Mucosa of rectum (tissue), 2 donors: ENCODE results near the gene CD28.
A peak's percentile ranks its signal among the peaks of the same experiment; 100 is the strongest.
"Not testable (repeated sequence)": the region's sequence is repeated elsewhere in the genome, so short reads cannot be mapped to it uniquely, and the experiment has no call there.

Experiments used
- H3K27ac ChIP-seq, 2 donors: one replicate each; pipeline ENCODE4 v1.7.0; 2013; ENCODE audit warnings: inconsistent platforms in 2 of 2, low read depth in 2 of 2, low read length in 2 of 2
- H3K27me3 ChIP-seq, 2 donors: one replicate each; pipeline ENCODE4 v1.7.0; 2013; ENCODE audit warnings: low read length in 2 of 2; ENCODE audit not compliant: control insufficient read depth in 2 of 2, insufficient read depth in 2 of 2
- H3K36me3 ChIP-seq, 2 donors: one replicate each; pipeline ENCODE4 v1.7.0; 2013; ENCODE audit warnings: low read length in 2 of 2; ENCODE audit not compliant: control insufficient read depth in 2 of 2, insufficient read depth in 2 of 2
- H3K4me1 ChIP-seq, 2 donors: one replicate each; pipeline ENCODE4 v1.7.0; 2013; ENCODE audit warnings: low read length in 2 of 2, mild to moderate bottlenecking in 1 of 2; ENCODE audit not compliant: control insufficient read depth in 2 of 2, insufficient read depth in 2 of 2
- H3K4me3 ChIP-seq, 2 donors: one replicate each; pipeline ENCODE4 v1.7.0; 2013; ENCODE audit warnings: low read length in 2 of 2
- H3K9ac ChIP-seq, 2 donors: one replicate each; pipeline ENCODE4 v1.7.0; 2013; ENCODE audit warnings: low read length in 2 of 2, low read depth in 1 of 2, mild to moderate bottlenecking in 1 of 2
- H3K9me3 ChIP-seq, 2 donors: one replicate each; pipeline ENCODE4 v1.7.0; 2013; ENCODE audit warnings: low read length in 2 of 2; ENCODE audit not compliant: control insufficient read depth in 2 of 2
- donor health status: healthy.
- donor health status: Normal muscosa, but diverticular disease.

CD28 gene

DNA sequence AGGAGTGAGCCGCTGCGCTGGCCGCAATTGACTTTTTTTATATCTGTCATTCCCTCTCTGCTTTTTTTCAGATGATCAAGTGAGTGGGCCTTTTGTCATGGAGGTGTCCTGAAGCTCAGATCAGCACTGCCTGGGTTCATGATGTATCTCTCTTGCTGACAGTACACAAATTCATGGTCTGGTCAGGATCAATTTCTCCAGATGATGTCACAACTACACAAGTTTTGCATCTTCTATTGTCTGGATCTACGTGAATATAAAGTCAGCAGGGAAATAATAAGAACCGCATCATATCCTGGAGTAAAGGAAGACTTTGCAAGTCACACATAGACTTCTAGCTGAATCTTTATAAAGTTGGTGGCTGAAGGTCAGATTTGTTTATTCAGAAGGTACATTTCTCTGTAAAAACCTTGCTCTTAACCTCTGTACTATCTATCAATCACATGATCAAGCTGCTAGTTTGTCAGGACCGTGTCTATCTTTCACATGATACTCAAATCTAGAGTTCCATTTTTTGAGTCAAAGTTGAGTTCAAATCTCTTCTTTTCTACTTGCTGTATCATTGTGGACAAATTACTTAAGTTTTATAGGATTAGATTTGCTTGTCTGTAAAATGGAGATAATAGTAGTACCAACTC is 13.1 kb upstream of the CD28 start:
- no peaks in the 10 kb centered on the region for H3K9me3 ChIP-seq

DNA sequence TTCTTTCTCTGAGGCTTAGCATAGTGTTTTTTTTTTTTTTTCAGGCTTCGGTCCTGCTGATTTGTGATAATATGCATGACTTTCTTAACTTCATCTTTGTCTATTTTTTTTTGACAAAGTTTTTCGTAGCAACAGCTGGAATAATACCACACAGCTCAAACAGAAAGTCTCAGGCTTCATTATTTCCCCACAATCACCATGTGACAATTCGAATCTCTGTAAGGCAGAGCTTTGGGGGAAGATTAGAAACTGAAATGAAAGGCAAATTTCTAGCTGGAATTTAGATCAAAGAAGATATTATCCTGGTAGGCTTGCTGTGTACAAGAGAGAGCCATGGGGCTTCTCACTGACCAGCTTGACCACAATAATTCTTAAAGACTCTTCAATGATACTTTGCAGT is 12.2 kb upstream of the CD28 start:
- Histone ChIP-seq H3K4me1 (peaks cover 0 to 3% of the 10 kb centered on the region in 2 donors), H3K27ac (no peak overlapping the region), H3K9me3 (no peaks in the 10 kb centered on the region), H3K27me3 (no peaks in the 10 kb centered on the region), H3K9ac (no peak overlapping the region), H3K36me3 (no peaks in the 10 kb centered on the region), H3K4me3 (no peak overlapping the region)

More for the DNA sequence above, 13.1 kb upstream of the CD28 start:
- Histone ChIP-seq H3K36me3 (no peaks in the 10 kb centered on the region), H3K4me3 (no peak overlapping the region), H3K27me3 (no peaks in the 10 kb centered on the region), H3K27ac (no peak overlapping the region), H3K9ac (no peak overlapping the region), H3K4me1 (peaks cover 0 to 3% of the 10 kb centered on the region in 2 donors)

GRCh38 chr2:203697190-203697589 is 9.2 kb upstream of the CD28 start:
- Histone ChIP-seq H3K4me1 (no peaks in the 10 kb centered on the region), H3K27ac (no peak overlapping the region), H3K9ac (no peak overlapping the region), H3K4me3 (no peak overlapping the region), H3K27me3 (no peaks in the 10 kb centered on the region), H3K9me3 (no peaks in the 10 kb centered on the region), H3K36me3 (no peaks in the 10 kb centered on the region)

DNA sequence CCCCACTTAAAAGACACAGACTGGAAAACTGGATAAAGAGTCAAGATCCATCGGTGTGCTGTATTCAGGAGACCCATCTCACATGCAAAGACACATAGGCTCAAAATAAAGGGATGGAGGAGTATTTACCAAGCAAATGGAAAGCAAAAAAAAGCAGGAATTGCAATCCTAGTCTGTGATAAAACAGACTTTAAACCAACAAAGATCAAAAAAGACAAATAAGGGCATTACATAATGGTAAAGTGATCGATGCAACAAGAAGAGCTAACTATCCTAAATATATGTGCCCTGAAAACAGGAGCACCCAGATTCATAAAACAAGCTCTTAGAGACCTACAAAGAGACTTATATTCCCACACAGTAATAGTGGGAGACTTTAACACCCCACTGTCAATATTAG is 8.7 kb upstream of the CD28 start:
- not testable (repeated sequence) for H3K27ac ChIP-seq, H3K27me3 ChIP-seq, H3K4me3 ChIP-seq, H3K9me3 ChIP-seq, H3K36me3 ChIP-seq, H3K4me1 ChIP-seq, H3K9ac ChIP-seq

DNA sequence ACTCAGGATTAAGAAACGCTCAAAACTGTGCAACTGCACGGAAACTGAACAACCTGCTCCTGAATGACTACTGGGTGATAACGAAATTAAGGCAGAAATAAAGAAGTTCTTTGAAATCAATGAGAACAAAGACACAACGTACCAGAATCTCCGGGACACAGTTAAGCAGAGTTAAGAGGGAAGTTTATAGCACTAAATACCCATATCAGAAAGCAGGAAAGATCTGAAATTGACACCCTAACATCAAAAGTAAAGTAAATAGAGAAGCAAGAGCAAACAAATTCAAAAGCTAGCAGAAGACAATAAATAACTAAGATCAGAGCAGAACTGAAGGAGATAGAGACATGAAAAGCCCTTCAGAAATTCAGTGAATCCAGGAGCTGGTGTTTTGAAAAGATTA is 8.0 kb upstream of the CD28 start:
- H3K36me3 ChIP-seq, H3K9ac ChIP-seq, H3K4me1 ChIP-seq, H3K4me3 ChIP-seq, H3K27me3 ChIP-seq, H3K9me3 ChIP-seq, H3K27ac ChIP-seq: not testable (repeated sequence)

- Histone ChIP-seq H3K27ac (no peak overlapping the region), H3K4me3 (no peak overlapping the region), H3K9me3 (no peaks in the 10 kb centered on the region), H3K36me3 (no peaks in the 10 kb centered on the region), H3K27me3 (no peaks in the 10 kb centered on the region), H3K4me1 (no peaks in the 10 kb centered on the region), H3K9ac (no peak overlapping the region)
These were observed 2.0 kb upstream of the CD28 start for GRCh38 chr2:203704430-203704829.

GRCh38 chr2:203705178-203705577 is 1.3 kb upstream of the CD28 start:
- Histone ChIP-seq H3K36me3 (no peaks in the 10 kb centered on the region), H3K4me1 (no peaks in the 10 kb centered on the region), H3K27ac (peak overlapping the region in 1 of 2 donors; percentile 38), H3K4me3 (no peak overlapping the region), H3K27me3 (no peaks in the 10 kb centered on the region), H3K9ac (no peak overlapping the region), H3K9me3 (no peaks in the 10 kb centered on the region)

GRCh38 chr2:203707530-203707929 is 1.1 kb downstream of the CD28 start:
- Histone ChIP-seq H3K4me3 (peak overlapping the region in 1 of 2 donors; percentile 51), H3K9ac (no peak overlapping the region), H3K27me3 (no peaks in the 10 kb centered on the region), H3K36me3 (no peaks in the 10 kb centered on the region), H3K27ac (no peak overlapping the region), H3K9me3 (no peaks in the 10 kb centered on the region), H3K4me1 (no peaks in the 10 kb centered on the region)

DNA sequence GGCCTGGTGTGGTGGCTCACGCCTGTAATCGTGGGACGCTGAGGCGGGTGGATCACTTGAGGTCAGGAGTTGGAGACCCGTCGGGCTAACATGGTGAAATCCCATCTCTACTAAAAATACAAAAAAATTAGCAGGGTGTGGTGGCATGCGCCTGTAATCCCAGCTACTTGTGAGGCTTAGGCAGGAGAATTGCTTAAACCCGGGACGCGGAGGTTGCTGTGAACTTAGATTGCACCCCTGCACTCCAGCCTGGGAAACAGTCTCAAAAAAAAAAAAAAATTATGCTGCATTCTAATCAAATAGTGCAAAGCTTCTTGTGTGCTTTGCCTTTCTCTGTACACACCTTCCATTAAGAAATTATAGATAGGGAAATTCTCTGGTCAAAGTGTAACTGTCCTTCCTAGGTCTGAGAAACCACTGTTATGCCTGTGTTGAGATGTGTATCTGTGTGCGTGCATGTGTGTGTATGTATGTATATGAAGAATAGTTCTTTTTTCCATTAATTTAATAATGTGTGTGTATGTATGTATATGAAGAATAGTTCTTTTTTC is 2.5 kb downstream of the CD28 start:
- no peak overlapping the region for H3K9ac ChIP-seq
- H3K36me3 ChIP-seq: no peaks in the 10 kb centered on the region
- no peaks in the 10 kb centered on the region for H3K9me3 ChIP-seq
- H3K27me3 ChIP-seq: no peaks in the 10 kb centered on the region
- peak overlapping the region in 1 of 2 donors; percentile 51 for H3K4me3 ChIP-seq
- H3K27ac ChIP-seq: peak overlapping the region in 1 of 2 donors; percentile 43
- no peaks in the 10 kb centered on the region for H3K4me1 ChIP-seq

DNA sequence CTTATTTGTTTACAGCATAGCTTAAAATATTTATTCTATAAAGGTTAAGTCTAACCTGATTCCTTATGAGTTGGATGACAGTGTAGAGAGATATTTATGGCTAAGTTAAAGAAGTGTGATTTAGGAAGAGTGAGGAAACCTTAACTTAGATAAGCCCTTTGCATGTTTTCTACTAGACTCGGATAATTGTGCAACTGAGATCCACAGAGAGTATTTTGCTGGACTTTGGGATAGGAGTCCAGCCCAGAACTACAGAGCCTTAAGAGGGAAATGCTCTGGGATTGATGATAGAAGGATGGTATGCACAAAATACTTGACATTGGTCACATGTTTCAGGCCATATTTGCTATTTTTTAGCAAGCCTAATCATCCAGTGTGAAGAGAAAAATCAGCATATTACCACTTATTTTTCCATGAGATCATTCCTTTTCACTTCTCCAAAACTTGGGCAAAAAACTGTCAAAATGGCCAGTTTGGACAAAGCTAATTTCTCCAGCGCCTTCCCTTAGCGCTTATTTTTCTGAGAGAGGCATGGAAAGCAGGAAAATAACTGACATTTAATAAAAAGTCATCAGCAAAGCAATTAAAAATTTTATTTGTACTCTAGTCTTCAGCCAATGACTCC is 3.1 kb downstream of the CD28 start:
- Histone ChIP-seq H3K36me3 (no peaks in the 10 kb centered on the region), H3K27ac (no peak overlapping the region), H3K27me3 (no peaks in the 10 kb centered on the region), H3K4me3 (peak overlapping the region in 1 of 2 donors; percentile 22), H3K9me3 (no peaks in the 10 kb centered on the region), H3K4me1 (no peaks in the 10 kb centered on the region), H3K9ac (no peak overlapping the region)
